ENCODE measurements around the gene ANKRD6. TPM values are rescaled to one million over a fixed set of nuclear protein-coding genes. Genes with fewer than 3 reads are reported as not detected.

ANKRD6 gene
- polyA plus RNA-seq, 1 experiment, result 1.1 TPM

DNA sequence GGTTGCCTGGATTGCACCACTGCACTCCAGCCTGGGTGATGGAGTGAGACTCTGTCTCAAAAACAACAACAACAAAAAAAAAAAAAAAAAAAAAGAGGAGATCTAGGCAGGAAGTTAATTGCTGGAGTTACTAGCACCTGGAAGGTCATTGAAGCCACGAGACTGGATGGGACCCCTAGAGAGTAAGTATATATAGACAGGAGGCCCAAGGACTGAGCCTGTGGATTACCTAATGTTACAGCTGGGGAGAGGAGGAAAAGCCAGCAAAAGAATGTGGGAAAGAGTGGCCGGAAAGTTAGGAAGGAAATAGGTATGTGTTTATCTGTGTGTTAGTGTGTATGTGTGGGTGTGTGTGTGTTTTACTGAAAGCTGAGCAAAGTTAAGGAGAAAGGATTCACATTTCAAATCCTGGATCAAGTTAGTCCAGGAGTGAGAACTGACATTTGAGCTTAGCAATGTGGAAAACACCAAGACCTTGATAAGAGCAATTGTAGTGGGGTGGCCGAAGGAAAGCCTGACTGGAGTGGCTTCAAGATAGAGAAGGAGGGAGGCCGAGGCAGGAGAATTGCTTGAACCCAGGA lies 38.4 kb downstream of the ANKRD6 start:
- Histone ChIP-seq H3K27me3 (ENCODE audit: control insufficient read depth, insufficient read depth, low read length) (no peaks in the 10 kb centered on the region), H3K36me3 (ENCODE audit: control insufficient read depth, insufficient read depth, low read length) (no peaks in the 10 kb centered on the region), H3K4me3 (ENCODE audit: low read depth, low read length) (no peak overlapping the region)
- POLR2A ChIA-PET, result interaction anchor here (0.5 kb wide), 1 partner anchor 831 kb away, joined by 4 read pairs; no protein-coding TSS in a partner anchor
- no peak for DNase-seq (ENCODE audit: low read depth)
- TF ChIP-seq, protein P1, sequence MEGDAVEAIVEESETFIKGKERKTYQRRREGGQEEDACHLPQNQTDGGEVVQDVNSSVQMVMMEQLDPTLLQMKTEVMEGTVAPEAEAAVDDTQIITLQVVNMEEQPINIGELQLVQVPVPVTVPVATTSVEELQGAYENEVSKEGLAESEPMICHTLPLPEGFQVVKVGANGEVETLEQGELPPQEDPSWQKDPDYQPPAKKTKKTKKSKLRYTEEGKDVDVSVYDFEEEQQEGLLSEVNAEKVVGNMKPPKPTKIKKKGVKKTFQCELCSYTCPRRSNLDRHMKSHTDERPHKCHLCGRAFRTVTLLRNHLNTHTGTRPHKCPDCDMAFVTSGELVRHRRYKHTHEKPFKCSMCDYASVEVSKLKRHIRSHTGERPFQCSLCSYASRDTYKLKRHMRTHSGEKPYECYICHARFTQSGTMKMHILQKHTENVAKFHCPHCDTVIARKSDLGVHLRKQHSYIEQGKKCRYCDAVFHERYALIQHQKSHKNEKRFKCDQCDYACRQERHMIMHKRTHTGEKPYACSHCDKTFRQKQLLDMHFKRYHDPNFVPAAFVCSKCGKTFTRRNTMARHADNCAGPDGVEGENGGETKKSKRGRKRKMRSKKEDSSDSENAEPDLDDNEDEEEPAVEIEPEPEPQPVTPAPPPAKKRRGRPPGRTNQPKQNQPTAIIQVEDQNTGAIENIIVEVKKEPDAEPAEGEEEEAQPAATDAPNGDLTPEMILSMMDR (IDR thresholded peaks at IDR 0.05; ENCODE audit: insufficient read depth, low read depth, low read length), result no peak
- CTCF ChIA-PET, result interaction anchor here (1.0 to 1.5 kb wide), 2 partner anchors 7 to 11 kb away, joined by 3 read pairs; no protein-coding TSS in a partner anchor

DNA sequence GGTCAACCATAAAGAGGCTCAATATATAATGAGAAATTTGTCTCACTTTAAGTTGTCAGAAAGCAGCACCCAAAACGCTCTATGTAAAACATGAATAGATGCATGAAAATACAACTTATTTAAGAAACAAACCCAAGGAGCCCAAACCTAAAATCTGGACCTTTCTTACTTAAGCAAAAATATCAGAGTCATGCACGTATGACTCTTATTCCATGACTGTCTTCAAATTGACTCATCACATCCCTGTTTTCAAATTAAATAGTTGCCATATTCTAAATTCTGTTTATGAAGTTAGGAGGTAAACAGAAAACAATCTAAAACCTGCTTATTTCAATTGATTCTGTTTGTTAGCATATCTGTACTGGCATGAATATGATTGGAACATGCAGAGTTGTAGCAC lies 42.1 kb downstream of the ANKRD6 start:
- Histone ChIP-seq H3K36me3 (ENCODE audit: control insufficient read depth, insufficient read depth, low read length) (no peaks in the 10 kb centered on the region), H3K27me3 (ENCODE audit: control insufficient read depth, insufficient read depth, low read length) (no peaks in the 10 kb centered on the region), H3K4me3 (ENCODE audit: low read depth, low read length) (no peak overlapping the region)
- CTCF ChIA-PET, result no interaction called here
- DNase-seq (ENCODE audit: low read depth), result no peak
- POLR2A ChIA-PET, result no interaction called here
- TF ChIP-seq, protein P1 (IDR thresholded peaks at IDR 0.05; ENCODE audit: insufficient read depth, low read depth, low read length), result no peak

DNA sequence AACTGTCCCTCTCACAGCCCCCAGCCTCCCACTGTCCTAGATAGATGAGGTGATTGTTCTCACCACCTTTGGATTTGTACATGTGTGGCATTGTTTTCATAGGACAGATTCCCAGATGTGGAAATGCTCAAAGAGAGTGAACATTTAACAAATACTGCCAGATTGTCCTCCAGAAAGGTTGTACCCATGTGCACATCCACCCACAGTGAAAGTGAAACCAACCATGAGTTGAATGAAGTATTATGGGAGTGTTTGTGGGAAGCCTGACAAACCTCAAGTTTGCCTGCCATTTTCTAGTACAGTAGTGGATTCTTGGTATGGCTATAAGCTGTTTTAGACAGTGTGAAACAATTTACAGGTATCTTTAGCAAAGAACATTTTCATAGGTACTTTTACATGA lies 42.7 kb downstream of the ANKRD6 start:
- CTCF ChIA-PET, result no interaction called here
- H3K4me3 ChIP-seq (ENCODE audit: low read depth, low read length), result no peak overlapping the region
- no peaks in the 10 kb centered on the region for H3K36me3 ChIP-seq (ENCODE audit: control insufficient read depth, insufficient read depth, low read length)
- TF ChIP-seq, protein P1 (IDR thresholded peaks at IDR 0.05; ENCODE audit: insufficient read depth, low read depth, low read length), result no peak
- H3K27me3 ChIP-seq (ENCODE audit: control insufficient read depth, insufficient read depth, low read length), result no peaks in the 10 kb centered on the region
- no peak for DNase-seq (ENCODE audit: low read depth)
- POLR2A ChIA-PET, result no interaction called here

DNA sequence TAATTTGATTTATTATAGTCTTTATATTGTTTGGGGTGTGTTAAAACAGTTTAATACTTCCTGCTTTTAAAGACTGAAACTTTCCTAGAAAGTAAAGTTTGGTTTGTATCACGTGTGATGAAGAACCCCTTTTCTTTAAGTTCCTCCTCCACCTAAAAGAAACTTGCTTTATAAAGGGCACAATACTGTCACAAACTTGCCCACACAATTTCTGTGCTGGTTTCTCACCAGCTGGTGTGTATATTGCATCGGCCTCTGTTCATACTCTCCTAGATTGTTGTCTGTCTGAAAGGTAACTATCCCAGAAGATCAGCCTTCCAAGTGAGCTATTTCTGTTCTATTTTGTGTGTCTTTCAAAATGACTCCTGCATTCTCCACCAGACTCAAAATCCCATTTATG lies 46.9 kb downstream of the ANKRD6 start:
- DNase-seq (ENCODE audit: low read depth), result no peak
- CTCF ChIA-PET, result no interaction called here

DNA sequence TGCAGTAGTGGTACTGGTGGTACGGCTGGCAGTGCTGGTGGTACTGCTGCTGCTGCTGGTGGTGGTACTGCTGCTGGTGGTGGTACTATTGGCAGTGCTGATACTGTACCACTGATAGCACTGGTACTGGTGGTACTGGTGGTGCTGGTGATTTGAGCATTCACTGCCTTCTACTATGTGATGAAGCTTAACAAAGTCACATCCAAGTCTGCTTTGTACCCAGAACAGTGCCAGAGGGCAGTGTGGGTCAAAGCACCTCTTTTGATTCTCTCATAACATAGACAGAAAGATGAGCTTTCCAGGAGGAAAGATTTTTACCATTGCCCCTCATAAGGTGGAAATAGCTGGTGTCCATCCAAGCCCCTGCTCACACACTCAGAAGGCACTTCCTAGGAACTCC lies 48.7 kb downstream of the ANKRD6 start:
- POLR2A ChIA-PET, result no interaction called here
- H3K4me3 ChIP-seq (ENCODE audit: low read depth, low read length), result no peak overlapping the region
- TF ChIP-seq, protein P1 (IDR thresholded peaks at IDR 0.05; ENCODE audit: insufficient read depth, low read depth, low read length), result no peak
- H3K27me3 ChIP-seq (ENCODE audit: control insufficient read depth, insufficient read depth, low read length), result no peaks in the 10 kb centered on the region
- no peaks in the 10 kb centered on the region for H3K36me3 ChIP-seq (ENCODE audit: control insufficient read depth, insufficient read depth, low read length)
- no peak for DNase-seq (ENCODE audit: low read depth)
- CTCF ChIA-PET, result interaction anchor here (0.9 kb wide), 1 partner anchor 10 kb away, joined by 3 read pairs; no protein-coding TSS in a partner anchor

More for the DNA sequence above, 46.9 kb downstream of the ANKRD6 start:
- POLR2A ChIA-PET, result no interaction called here
- Histone ChIP-seq H3K36me3 (ENCODE audit: control insufficient read depth, insufficient read depth, low read length) (no peaks in the 10 kb centered on the region), H3K4me3 (ENCODE audit: low read depth, low read length) (no peak overlapping the region), H3K27me3 (ENCODE audit: control insufficient read depth, insufficient read depth, low read length) (no peaks in the 10 kb centered on the region)
- TF ChIP-seq, protein P1 (IDR thresholded peaks at IDR 0.05; ENCODE audit: insufficient read depth, low read depth, low read length), result no peak

Measured in BJ (cell line).